Fibroblast of lung (primary cell): Measurements from ENCODE around the gene GPR55.

Experiments used
- CTCF ChIP-seq, 2 donors: IDR thresholded peaks in 1 of 2; conservative IDR thresholded peaks in 1 of 2; 1 replicate in 1 of 2; 2 replicates in 1 of 2; pipeline ENCODE4 v1.5.1; 2011 to 2012; ENCODE audit warnings: low read length in 2 of 2, control low read depth in 1 of 2, inconsistent platforms in 1 of 2, low read depth in 1 of 2, mild to moderate bottlenecking in 1 of 2
- EZH2 ChIP-seq: IDR thresholded peaks from 2 replicates; pipeline ENCODE4 v1.5.1; 2012; ENCODE audit warnings: low read length, control low read depth, mild to moderate bottlenecking; ENCODE audit errors: missing control alignments

GRCh38 chr2:230866756-230867523 lies 58.1 kb downstream of the GPR55 start:
- no peak for TF ChIP-seq CTCF (conservative IDR thresholded peaks at IDR 0.05 in 1 of 2, IDR thresholded peaks at IDR 0.05 in 1 of 2; ENCODE audit: low read depth in 1 of 2, low read length in 2 of 2)
- no peak for TF ChIP-seq EZH2
